HCT116 (cell line): ENCODE measurements around the gene TRIM65. TPM values are rescaled to one million over a fixed set of nuclear protein-coding genes. Genes with fewer than 3 reads are reported as not detected.

Experiments
- ATAC-seq: fragments of 200-7000 bp; cut with Tn5 transposase; 2 replicates; pipeline ENCODE4 v1.9.1; 2020; ENCODE audit warnings: mild to moderate bottlenecking, moderate library complexity
- BruUV-seq: library from RNA; stranded (reverse); fragments of 400-500 nt; replicated peaks from 2 replicates; lab custom pipeline; 2021; lab: Mats Ljungman, UMichigan
- CTCF ChIA-PET: fragments of 300-600 bp; sonication (Branson Sonifier 250); formaldehyde crosslinking; loops from one replicate; lab custom pipeline; 2021; ENCODE audit warnings: antibody characterized with exemption; lab: Charles Lee
- POLR2A ChIA-PET: fragments of 300-600, 350-600 bp; sonication (Branson Sonifier 250); formaldehyde crosslinking; loops from one replicate; lab custom pipeline; 2021; ENCODE audit warnings: antibody characterized with exemption; lab: Charles Lee
- RAD21 ChIA-PET, 2 experiments: fragments of 300-600 bp; sonication (Branson Sonifier 250); formaldehyde crosslinking; loops; one replicate each; lab custom pipeline; 2023; ENCODE audit warnings: low total read pairs in 2 of 2; ENCODE audit not compliant: uncharacterized antibody in 2 of 2, unreplicated experiment in 2 of 2, low non-redundant PET in 1 of 2; lab: Charles Lee
- DNase-seq: peaks from one replicate; pipeline ENCODE4 v3.0.0-alpha.2; 2010; ENCODE audit warnings: low read depth, low spot score
- H2AFZ ChIP-seq: fragments of 200-600 bp; shearing (Covaris generic), sonication (generic); 2 replicates; pipeline ENCODE4 v1.6.1; 2017; ENCODE audit warnings: low read depth, mixed run types, mixed read lengths, antibody characterized with exemption, low read length; ENCODE audit not compliant: poor library complexity, severe bottlenecking
- H3K27ac ChIP-seq: 2 replicates; pipeline ENCODE4 v1.5.1; 2012; ENCODE audit warnings: low read depth, low read length
- H3K27me3 ChIP-seq: fragments of 200-600 bp; sonication (generic); 2 replicates; pipeline ENCODE4 v1.6.1; 2016; ENCODE audit warnings: mixed run types, low read length, mixed read lengths; ENCODE audit not compliant: insufficient read depth
- H3K36me3 ChIP-seq, 2 experiments: fragments of 200-500 bp in 1 of 2; fragments of 200-600 bp in 1 of 2; sonication (Bioruptor generic) in 1 of 2; sonication (generic) in 1 of 2; 2 replicates each; pipeline versions ENCODE4 v1.5.1 to v1.6.1; 2014 to 2016; ENCODE audit warnings: low read length in 2 of 2, inconsistent platforms in 1 of 2, mixed read lengths in 1 of 2, mixed run types in 1 of 2; ENCODE audit not compliant: insufficient read depth in 2 of 2, control insufficient read depth in 1 of 2
- H3K4me1 ChIP-seq, 2 experiments: fragments of 200-600 bp in 1 of 2; sonication (generic) in 1 of 2; 2 replicates each; pipeline versions ENCODE4 v1.5.1 to v1.6.1; 2012 to 2017; ENCODE audit warnings: low read length in 2 of 2, inconsistent platforms in 1 of 2, mild to moderate bottlenecking in 1 of 2, mixed read lengths in 1 of 2, mixed run types in 1 of 2, moderate library complexity in 1 of 2; ENCODE audit not compliant: insufficient read depth in 2 of 2, control insufficient read depth in 1 of 2
- H3K4me2 ChIP-seq: fragments of 200-600 bp; sonication (generic); 2 replicates; pipeline ENCODE4 v1.6.1; 2017; ENCODE audit warnings: mixed run types, low read length, mixed read lengths
- H3K4me3 ChIP-seq, 2 experiments: fragments of 200-600 bp in 1 of 2; sonication (generic) in 1 of 2; replicated peaks in 1 of 2; 2 replicates each; pipeline ENCODE4 v1.5.1; 2011 to 2016; ENCODE audit warnings: low read length in 2 of 2, control low read depth in 1 of 2, low read depth in 1 of 2, mild to moderate bottlenecking in 1 of 2, mixed read lengths in 1 of 2, mixed run types in 1 of 2
- H3K79me2 ChIP-seq: fragments of 200-600 bp; sonication (generic); 2 replicates; pipeline ENCODE4 v1.6.1; 2017; ENCODE audit warnings: mild to moderate bottlenecking, mixed run types, low read length, moderate library complexity, mixed read lengths; ENCODE audit not compliant: insufficient read depth
- H3K9ac ChIP-seq: fragments of 200-600 bp; sonication (generic); 2 replicates; pipeline ENCODE4 v1.6.1; 2016; ENCODE audit warnings: low read length, mixed read lengths
- H3K9me2 ChIP-seq: fragments of 200-600 bp; sonication (generic), shearing (Covaris generic); 2 replicates; pipeline ENCODE4 v1.6.1; 2017; ENCODE audit warnings: mixed run types, mild to moderate bottlenecking, moderate library complexity; ENCODE audit not compliant: insufficient read depth
- H3K9me3 ChIP-seq, 2 experiments: fragments of 200-500 bp in 1 of 2; fragments of 200-600 bp in 1 of 2; sonication (Bioruptor generic) in 1 of 2; sonication (generic) in 1 of 2; 2 replicates each; pipeline ENCODE4 v1.6.1; 2014 to 2017; ENCODE audit warnings: low read length in 2 of 2, mixed read lengths in 2 of 2, inconsistent platforms in 1 of 2, low read depth in 1 of 2, mild to moderate bottlenecking in 1 of 2, mixed run types in 1 of 2, moderate library complexity in 1 of 2; ENCODE audit not compliant: control insufficient read depth in 1 of 2, insufficient read depth in 1 of 2
- H4K20me1 ChIP-seq: fragments of 200-600 bp; sonication (generic), shearing (Covaris generic); 2 replicates; pipeline ENCODE4 v1.6.1; 2017; ENCODE audit warnings: mixed run types, mild to moderate bottlenecking, moderate library complexity; ENCODE audit not compliant: insufficient read depth
- ATF3 ChIP-seq: IDR thresholded peaks from 2 replicates; pipeline ENCODE4 v1.6.1; 2012
- CBX3 ChIP-seq: IDR thresholded peaks from 2 replicates; pipeline ENCODE4 v1.6.1; 2012; ENCODE audit warnings: low read depth
- CEBPB ChIP-seq: IDR thresholded peaks from 2 replicates; pipeline ENCODE4 v1.6.1; 2012; ENCODE audit warnings: low read depth
- CTCF ChIP-seq, 3 experiments: fragments of 200-600 bp in 1 of 3; sonication (generic) in 1 of 3; IDR thresholded peaks in 2 of 3; conservative IDR thresholded peaks in 1 of 3; 2 replicates each; pipeline ENCODE4 v1.5.1; 2012 to 2017; ENCODE audit warnings: low read depth in 2 of 3, low read length in 2 of 3, antibody characterized with exemption in 1 of 3, borderline replicate concordance in 1 of 3, control low read depth in 1 of 3, mild to moderate bottlenecking in 1 of 3, mixed read lengths in 1 of 3, mixed run types in 1 of 3, moderate library complexity in 1 of 3; ENCODE audit not compliant: insufficient read depth in 1 of 3
- EGR1 ChIP-seq: IDR thresholded peaks from 2 replicates; pipeline ENCODE4 v1.6.1; 2012; ENCODE audit warnings: low read depth
- ELF1 ChIP-seq: IDR thresholded peaks from 2 replicates; pipeline ENCODE4 v1.6.1; 2012; ENCODE audit warnings: low read depth, borderline replicate concordance
- EZH2 ChIP-seq: fragments of 200-600 bp; sonication (generic); IDR thresholded peaks from 2 replicates; pipeline ENCODE4 v1.6.1; 2017; ENCODE audit warnings: antibody characterized with exemption, mixed run types
- EZH2phosphoT487 ChIP-seq: fragments of 200-600 bp; IDR thresholded peaks from 2 replicates; pipeline ENCODE4 v1.6.1; 2018; ENCODE audit warnings: antibody characterized with exemption, borderline replicate concordance
- FOSL1 ChIP-seq: IDR thresholded peaks from 2 replicates; pipeline ENCODE4 v1.6.1; 2012; ENCODE audit warnings: low read depth
- JUND ChIP-seq: IDR thresholded peaks from 2 replicates; pipeline ENCODE4 v1.6.1; 2012
- RAD21 ChIP-seq: IDR thresholded peaks from 2 replicates; pipeline ENCODE4 v1.6.1; 2012; ENCODE audit warnings: low read depth, mild to moderate bottlenecking
- REST ChIP-seq: IDR thresholded peaks from 2 replicates; pipeline ENCODE4 v1.6.1; 2012; ENCODE audit warnings: low read depth
- YY1 ChIP-seq: IDR thresholded peaks from 2 replicates; pipeline ENCODE4 v1.6.1; 2011; ENCODE audit warnings: low read length, low read depth, moderate library complexity, mild to moderate bottlenecking; ENCODE audit not compliant: insufficient replicate concordance; ENCODE audit errors: extremely low read depth
- ZNF274 ChIP-seq: fragments of 200-500 bp; sonication (Bioruptor generic); IDR thresholded peaks from 2 replicates; pipeline ENCODE4 v1.6.1; 2014; ENCODE audit warnings: mild to moderate bottlenecking, low read depth, low read length, inconsistent platforms
- intact Hi-C: fragments of 100-400 bp; cut with micrococcal nuclease; formaldehyde crosslinking; loops from 2 replicates; pipeline ENCODE4 v1.10.0; 2022
- total RNA-seq: library from RNA; stranded (reverse); gene quantifications from one replicate; pipeline ENCODE4 v1.2.1, GENCODE V29; 2021; ENCODE audit not compliant: unreplicated experiment

Gene TRIM65
- total RNA-seq, 1 experiment from 2014 or later: 53.0 TPM

- no peak overlapping the region for H3K4me3 ChIP-seq
- no peaks in the 10 kb centered on the region for H4K20me1 ChIP-seq
- TF ChIP-seq FOSL1 (no peak), EGR1 (no peak), ZNF274 (no peak), ATF3 (no peak), CEBPB (no peak), CTCF (IDR thresholded peaks at IDR 0.05 in 2 of 3, conservative IDR thresholded peaks at IDR 0.05 in 1 of 3; ENCODE audit: borderline replicate concordance in 1 of 3, insufficient read depth in 1 of 3, low read depth in 2 of 3, low read length in 2 of 3) (no peak), JUND (no peak), RAD21 (no peak), REST (no peak), EZH2phosphoT487 (no peak), CBX3 (no peak), EZH2 (no peak), YY1 (no peak), ELF1 (no peak)
- TF ChIP-seq, all 23 proteins: peak for 0
- H3K4me2 ChIP-seq: no peak overlapping the region
- BruUV-seq: no TSS peak
- no peak overlapping the region; the same call in 1 of the 2 replicates for H3K27ac ChIP-seq
- H2AFZ ChIP-seq: no peak overlapping the region
- no peaks in the 10 kb centered on the region for H3K9me3 ChIP-seq
- H3K4me1 ChIP-seq: peaks cover 0 to 8% of the 10 kb centered on the region in 2 experiments; a peak in 2 of 4 replicates
- no peaks in the 10 kb centered on the region for H3K79me2 ChIP-seq
- ChIA-PET POLR2A (interaction anchor here (0.9 kb wide), 1 partner anchor 140 kb away, joined by 3 read pairs; a partner anchor contains a TSS), CTCF (interaction anchor here (0.6 kb wide), 1 partner anchor 14 kb away, joined by 4 read pairs; no protein-coding TSS in a partner anchor), RAD21 (no interaction called here)
- intact Hi-C loops: no loop called here
- DNase-seq (no peak), ATAC-seq (no peak)
- H3K27me3 ChIP-seq: no peaks in the 10 kb centered on the region
- H3K36me3 ChIP-seq: no peaks in the 10 kb centered on the region
- H3K9me2 ChIP-seq: no peaks in the 10 kb centered on the region
- H3K9ac ChIP-seq: no peak overlapping the region
Measured at GRCh38 chr17:75919611-75920010, 22.9 kb upstream of the TRIM65 start.
